Lower leg skin (tissue), 4 donors: ENCODE data around the gene RABL6. TPM values are rescaled to one million over a fixed set of nuclear protein-coding genes. Genes with fewer than 3 reads are reported as not detected.

Experiments
- DNase-seq, 2 donors: peaks; one replicate each; pipeline ENCODE4 v3.0.0-alpha.2; 2019; ENCODE audit warnings: low spot score in 2 of 2
- H3K4me3 ChIP-seq: fragments of 200-600 bp; sonication (generic); 2 replicates; pipeline ENCODE4 v1.5.1; 2017; ENCODE audit warnings: mild to moderate bottlenecking, low read depth; ENCODE audit not compliant: poor library complexity, severe bottlenecking
- POLR2A ChIP-seq, 2 donors: fragments of 450-650 bp; IDR thresholded peaks; one replicate each; pipeline ENCODE4 v1.6.1; 2016 to 2017; ENCODE audit warnings: antibody characterized with exemption in 2 of 2, mild to moderate bottlenecking in 1 of 2, moderate library complexity in 1 of 2
- WGBS, 2 donors: methylation state at CpG; one replicate each; pipeline ENCODE4 v1.1.5; 2018; 5-methylcytosine and 5-hydroxymethylcytosine counted together
- intact Hi-C: fragments of 100-400 bp; cut with DNase I; formaldehyde crosslinking; loops from one replicate; pipeline ENCODE4 v1.15.0; 2023; ENCODE audit warnings: low total_unique reads
- total RNA-seq, 4 donors: library from RNA; depleted of rRNA; stranded (reverse); fragments of >200 nt; gene quantifications; one replicate each; pipeline ENCODE4 v1.1.0, GENCODE V29; 2016
- TF ChIP-seq, protein P1 (sequence below), 3 donors: fragments of 450-650 bp; IDR thresholded peaks; one replicate each; pipeline ENCODE4 v1.5.1; 2016; ENCODE audit warnings: antibody characterized with exemption in 3 of 3, mild to moderate bottlenecking in 3 of 3, moderate library complexity in 2 of 3

Gene RABL6
- total RNA-seq, 4 donors from 2014 or later: 47.8 to 75.1 (median 55.5) TPM

DNA sequence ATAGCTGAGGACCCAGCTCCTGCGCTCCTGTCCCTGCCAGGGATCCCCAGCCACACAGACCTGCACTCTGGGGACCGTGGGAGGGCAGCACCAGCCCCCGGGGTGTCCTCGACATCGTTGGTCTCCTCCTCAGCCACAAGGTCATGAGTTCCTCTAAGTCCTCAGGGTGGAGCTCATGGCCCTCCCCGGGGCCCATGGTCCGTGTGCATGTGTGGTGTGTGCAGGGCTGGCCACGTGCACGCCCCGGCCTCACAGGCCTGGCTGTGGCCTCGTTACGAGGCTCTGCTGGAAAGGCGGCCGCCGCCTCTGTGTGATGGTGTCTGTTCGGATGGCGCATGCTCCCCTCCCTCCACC, 18.4 kb downstream of the RABL6 start:
- WGBS, 2 donors: 92 to 97% methylated on average over 15 to 17 of the region's 17 CpGs
- intact Hi-C loops: no loop called here
- no peak overlapping the region for H3K4me3 ChIP-seq
- DNase-seq: no peak
- TF ChIP-seq, protein P1, sequence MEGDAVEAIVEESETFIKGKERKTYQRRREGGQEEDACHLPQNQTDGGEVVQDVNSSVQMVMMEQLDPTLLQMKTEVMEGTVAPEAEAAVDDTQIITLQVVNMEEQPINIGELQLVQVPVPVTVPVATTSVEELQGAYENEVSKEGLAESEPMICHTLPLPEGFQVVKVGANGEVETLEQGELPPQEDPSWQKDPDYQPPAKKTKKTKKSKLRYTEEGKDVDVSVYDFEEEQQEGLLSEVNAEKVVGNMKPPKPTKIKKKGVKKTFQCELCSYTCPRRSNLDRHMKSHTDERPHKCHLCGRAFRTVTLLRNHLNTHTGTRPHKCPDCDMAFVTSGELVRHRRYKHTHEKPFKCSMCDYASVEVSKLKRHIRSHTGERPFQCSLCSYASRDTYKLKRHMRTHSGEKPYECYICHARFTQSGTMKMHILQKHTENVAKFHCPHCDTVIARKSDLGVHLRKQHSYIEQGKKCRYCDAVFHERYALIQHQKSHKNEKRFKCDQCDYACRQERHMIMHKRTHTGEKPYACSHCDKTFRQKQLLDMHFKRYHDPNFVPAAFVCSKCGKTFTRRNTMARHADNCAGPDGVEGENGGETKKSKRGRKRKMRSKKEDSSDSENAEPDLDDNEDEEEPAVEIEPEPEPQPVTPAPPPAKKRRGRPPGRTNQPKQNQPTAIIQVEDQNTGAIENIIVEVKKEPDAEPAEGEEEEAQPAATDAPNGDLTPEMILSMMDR (IDR thresholded peaks at IDR 0.05): no peak
- TF ChIP-seq POLR2A (IDR thresholded peaks at IDR 0.05): no peak

GRCh38 chr9:136826703-136827582, 19.2 kb downstream of the RABL6 start:
- TF ChIP-seq POLR2A (IDR thresholded peaks at IDR 0.05): no peak
- TF ChIP-seq, protein P1 (IDR thresholded peaks at IDR 0.05): no peak
- H3K4me3 ChIP-seq: no peak overlapping the region
- 89 to 92% methylated on average over 13 to 23 of the region's 24 CpGs for WGBS, 2 donors
- intact Hi-C loops: no loop called here
- no peak for DNase-seq

DNA sequence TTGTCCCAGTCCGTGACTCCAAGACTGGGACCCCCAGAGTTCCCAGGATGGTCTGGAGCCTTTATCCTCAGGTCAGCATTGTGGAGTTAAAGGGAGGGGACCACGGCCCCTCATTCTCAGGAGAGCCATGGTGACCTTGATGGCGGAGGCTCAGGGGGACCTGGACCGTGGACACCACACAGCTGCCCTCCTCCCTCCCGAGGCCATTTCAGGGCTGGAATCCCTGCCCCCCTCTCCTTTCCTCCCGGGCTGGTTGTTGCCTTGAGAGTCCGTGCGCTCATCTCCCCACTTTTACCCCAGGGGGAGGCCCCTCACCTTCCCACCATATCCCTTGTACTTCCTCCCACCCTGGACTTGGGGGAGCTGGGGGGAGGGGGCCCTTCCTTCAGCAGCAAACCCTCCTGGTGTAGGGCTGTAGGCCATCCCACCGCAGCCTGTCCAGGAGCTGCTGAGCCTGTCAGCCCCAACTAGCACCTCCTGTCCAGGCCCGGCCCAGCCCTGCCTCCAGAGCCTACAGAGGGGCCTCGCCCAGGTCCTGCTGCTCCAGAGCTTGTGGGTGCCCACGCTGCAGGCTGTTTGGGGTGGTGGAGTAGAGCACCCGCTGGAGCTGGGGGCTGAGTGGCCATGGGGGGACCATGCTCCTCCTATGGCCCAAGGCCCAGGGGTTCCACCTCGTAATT, 20.2 kb downstream of the RABL6 start:
- H3K4me3 ChIP-seq: no peak overlapping the region
- TF ChIP-seq, protein P1 (IDR thresholded peaks at IDR 0.05): no peak
- no peak for TF ChIP-seq POLR2A (IDR thresholded peaks at IDR 0.05)
- WGBS, 2 donors: 91 to 93% methylated on average over 14 of the region's 14 CpGs
- intact Hi-C loops: no loop called here
- DNase-seq: no peak

- no peak overlapping the region for H3K4me3 ChIP-seq
- WGBS, 2 donors: 93 to 94% methylated on average over 31 of the region's 31 CpGs
- DNase-seq: no peak
- TF ChIP-seq, protein P1 (IDR thresholded peaks at IDR 0.05): no peak
- no peak for TF ChIP-seq POLR2A (IDR thresholded peaks at IDR 0.05)
- intact Hi-C loops: no loop called here
Observed at GRCh38 chr9:136828474-136829140, 20.9 kb downstream of the RABL6 start.

- intact Hi-C loops: no loop called here
- 96 to 97% methylated on average over 13 to 14 of the region's 14 CpGs for WGBS, 2 donors
- TF ChIP-seq, protein P1 (IDR thresholded peaks at IDR 0.05): no peak
- no peak for TF ChIP-seq POLR2A (IDR thresholded peaks at IDR 0.05)
Observed at GRCh38 chr9:136829412-136829811, 21.7 kb downstream of the RABL6 start.

More at GRCh38 chr9:136829412-136829811, 21.7 kb downstream of the RABL6 start:
- no peak overlapping the region for H3K4me3 ChIP-seq
- no peak for DNase-seq
